Nephron (organoid): Measurements from ENCODE around the gene TMEM100.
A peak's percentile ranks its signal among the peaks of the same experiment; 100 is the strongest.

ENCODE experiments used
- H3K27ac Mint-ChIP-seq, 3 experiments: 2 replicates each; pipeline ENCODE4 v1.8.0; 2020; ENCODE audit warnings: mixed read lengths in 3 of 3, mild to moderate bottlenecking in 2 of 3, moderate library complexity in 1 of 3
- H3K27me3 Mint-ChIP-seq: 2 replicates; pipeline ENCODE4 v1.8.0; 2021; ENCODE audit warnings: low read depth, mild to moderate bottlenecking, moderate library complexity, mixed read lengths
- H3K36me3 Mint-ChIP-seq: 2 replicates; pipeline ENCODE4 v1.8.0; 2020; ENCODE audit warnings: low read depth, mixed read lengths
- H3K4me1 Mint-ChIP-seq: 2 replicates; pipeline ENCODE4 v1.8.0; 2020; ENCODE audit warnings: mixed read lengths
- H3K4me3 Mint-ChIP-seq, 3 experiments: 2 replicates each; pipeline ENCODE4 v1.8.0; 2020; ENCODE audit warnings: mild to moderate bottlenecking in 3 of 3, mixed read lengths in 3 of 3, moderate library complexity in 2 of 3
- H3K9me3 Mint-ChIP-seq: 2 replicates; pipeline ENCODE4 v1.8.0; 2020; ENCODE audit warnings: mixed read lengths
- CTCF ChIP-seq, 3 experiments: fragments of 200-600 bp; sonication (generic); IDR thresholded peaks; one replicate each; pipeline ENCODE4 v1.5.0; 2021; ENCODE audit warnings: antibody characterized with exemption in 3 of 3; ENCODE audit not compliant: unreplicated experiment in 3 of 3

The TMEM100 gene

GRCh38 chr17:55728833-55729232, 6.2 kb upstream of the TMEM100 start:
- TF ChIP-seq CTCF (IDR thresholded peaks at IDR 0.05; ENCODE audit: unreplicated experiment in 3 of 3): no peak
- Mint-ChIP-seq H3K9me3 (no peaks in the 10 kb centered on the region), H3K27me3 (no peaks in the 10 kb centered on the region), H3K27ac (peak overlapping the region in 2 of 3 experiments; percentile 2 to 6), H3K4me3 (no peak overlapping the region), H3K36me3 (no peaks in the 10 kb centered on the region), H3K4me1 (peaks cover 78% of the 10 kb centered on the region)

GRCh38 chr17:55728361-55728760, 5.7 kb upstream of the TMEM100 start:
- Mint-ChIP-seq H3K4me3 (no peak overlapping the region), H3K9me3 (no peaks in the 10 kb centered on the region), H3K4me1 (peaks cover 79% of the 10 kb centered on the region), H3K27ac (peak overlapping the region in 2 of 3 experiments; percentile 2 to 6), H3K27me3 (no peaks in the 10 kb centered on the region), H3K36me3 (no peaks in the 10 kb centered on the region)
- no peak for TF ChIP-seq CTCF (IDR thresholded peaks at IDR 0.05; ENCODE audit: unreplicated experiment in 3 of 3)

GRCh38 chr17:55727920-55728319, 5.3 kb upstream of the TMEM100 start:
- TF ChIP-seq CTCF (IDR thresholded peaks at IDR 0.05; ENCODE audit: unreplicated experiment in 3 of 3): no peak
- Mint-ChIP-seq H3K36me3 (no peaks in the 10 kb centered on the region), H3K27ac (no peak overlapping the region), H3K4me3 (no peak overlapping the region), H3K27me3 (no peaks in the 10 kb centered on the region), H3K9me3 (no peaks in the 10 kb centered on the region), H3K4me1 (peaks cover 80% of the 10 kb centered on the region)

- H3K27me3 Mint-ChIP-seq: no peaks in the 10 kb centered on the region
- H3K4me3 Mint-ChIP-seq: no peak overlapping the region
- no peaks in the 10 kb centered on the region for H3K9me3 Mint-ChIP-seq
- TF ChIP-seq CTCF (IDR thresholded peaks at IDR 0.05; ENCODE audit: unreplicated experiment in 3 of 3): no peak
- peaks cover 80% of the 10 kb centered on the region for H3K4me1 Mint-ChIP-seq
- peak overlapping the region in 2 of 3 experiments; percentile 68 to 78 for H3K27ac Mint-ChIP-seq
- no peaks in the 10 kb centered on the region for H3K36me3 Mint-ChIP-seq
Measured at GRCh38 chr17:55727275-55727674, 4.6 kb upstream of the TMEM100 start.

- Mint-ChIP-seq H3K36me3 (no peaks in the 10 kb centered on the region), H3K9me3 (no peaks in the 10 kb centered on the region), H3K27ac (peak overlapping the region in 2 of 3 experiments; percentile 68 to 78), H3K27me3 (no peaks in the 10 kb centered on the region), H3K4me3 (peak overlapping the region in 1 of 3 experiments; percentile 44), H3K4me1 (peaks cover 80% of the 10 kb centered on the region)
- TF ChIP-seq CTCF (IDR thresholded peaks at IDR 0.05; ENCODE audit: unreplicated experiment in 3 of 3): no peak
Measured at GRCh38 chr17:55726440-55726839, 3.8 kb upstream of the TMEM100 start.

GRCh38 chr17:55723488-55723848, 804 bp upstream of the TMEM100 start:
- Mint-ChIP-seq H3K4me1 (peaks cover 63% of the 10 kb centered on the region), H3K4me3 (peak overlapping the region; percentile 76 to 83 (median 82)), H3K27me3 (no peaks in the 10 kb centered on the region), H3K36me3 (no peaks in the 10 kb centered on the region), H3K27ac (peak overlapping the region; percentile 67 to 78 (median 75)), H3K9me3 (no peaks in the 10 kb centered on the region)
- no peak for TF ChIP-seq CTCF (IDR thresholded peaks at IDR 0.05; ENCODE audit: unreplicated experiment in 3 of 3)
